AG08396 (cell line): ENCODE results near the gene KLK1.
"Not testable (repeated sequence)": the region's sequence is repeated elsewhere in the genome, so short reads cannot be mapped to it uniquely, and the experiment has no call there.

ENCODE experiments used
- DNase-seq: peaks from one replicate; pipeline ENCODE4 v3.0.0; 2012; ENCODE audit warnings: low spot score, mixed read lengths

The KLK1 gene

GRCh38 chr19:50792272-50793250, 31.0 kb downstream of the KLK1 start:
- no peak for DNase-seq

- no peak for DNase-seq
These were observed 31.9 kb downstream of the KLK1 start for GRCh38 chr19:50791594-50792271.

GRCh38 chr19:50790922-50791467, 32.6 kb downstream of the KLK1 start:
- no peak for DNase-seq

- no peak for DNase-seq
These were observed 33.2 kb downstream of the KLK1 start, which contains the start of gene ACP4 for GRCh38 chr19:50790396-50790795. Gene ACP4, plus strand, starts transcription at chr19:50790415. Its CDS starts 0 bp downstream, at chr19:50790415.

- DNase-seq: no peak
These were observed 38.3 kb downstream of the KLK1 start for GRCh38 chr19:50785329-50785728.

- DNase-seq: no peak
These were observed 38.9 kb downstream of the KLK1 start for GRCh38 chr19:50784710-50785109.

- not testable (repeated sequence) for DNase-seq
These were observed 39.8 kb downstream of the KLK1 start for GRCh38 chr19:50783848-50784152.

- DNase-seq: no peak
These were observed 42.7 kb downstream of the KLK1 start for GRCh38 chr19:50780753-50781435.

- DNase-seq: no peak
These were observed 43.8 kb downstream of the KLK1 start for GRCh38 chr19:50779504-50780457.

- no peak for DNase-seq
These were observed 44.6 kb downstream of the KLK1 start for GRCh38 chr19:50778906-50779430.

- DNase-seq: no peak
These were observed 45.7 kb downstream of the KLK1 start for GRCh38 chr19:50777830-50778303.

GRCh38 chr19:50777261-50777660, 46.3 kb downstream of the KLK1 start:
- no peak for DNase-seq

- no peak for DNase-seq
These were observed 47.5 kb downstream of the KLK1 start for GRCh38 chr19:50776131-50776530.

- DNase-seq: not testable (repeated sequence)
These were observed 50.1 kb downstream of the KLK1 start for GRCh38 chr19:50773454-50773853.

GRCh38 chr19:50772912-50773311, 50.7 kb downstream of the KLK1 start:
- DNase-seq: not testable (repeated sequence)

GRCh38 chr19:50772476-50772875, 51.1 kb downstream of the KLK1 start:
- peak; percentile 61 for DNase-seq

- no peak for DNase-seq
These were observed 52.7 kb downstream of the KLK1 start for GRCh38 chr19:50770888-50771287.

- not testable (repeated sequence) for DNase-seq
These were observed 53.4 kb downstream of the KLK1 start, which contains the start of gene GPR32 for GRCh38 chr19:50770164-50770563. Gene GPR32, plus strand, starts transcription at chr19:50770464. Its CDS starts 137 bp downstream, at chr19:50770601.
